ENCODE data around the gene MEPCE.

DNA sequence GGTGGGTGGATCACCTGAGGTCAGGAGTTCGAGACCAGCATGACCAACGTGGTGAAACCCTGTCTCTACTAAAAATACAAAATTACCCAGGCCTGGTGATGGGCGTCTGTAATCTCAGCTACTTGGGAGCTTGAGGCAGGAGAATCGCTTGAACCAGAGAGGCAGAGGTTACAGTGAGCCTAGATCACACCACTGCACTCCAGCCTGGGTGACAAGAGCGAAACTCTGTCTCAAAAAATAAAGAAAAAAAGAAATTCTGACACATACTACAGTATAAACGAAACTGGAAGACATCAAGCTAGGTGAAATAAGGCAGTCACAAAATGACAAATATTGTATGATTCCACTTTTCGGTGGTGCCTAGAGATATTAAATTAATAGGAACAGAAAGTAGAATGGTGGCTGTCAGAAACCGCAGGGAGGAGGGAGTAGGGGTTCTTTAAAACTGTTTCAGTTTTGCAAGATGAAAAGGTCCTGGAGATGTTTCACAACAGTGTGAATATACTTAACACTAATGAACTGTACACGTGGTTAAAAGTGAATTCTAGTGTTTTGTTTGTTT, 33.1 kb upstream of the MEPCE start:
- TF ChIP-seq ZZZ3 (IDR thresholded peaks at IDR 0.05), result no peak
- TF ChIP-seq TEAD2 (tag; IDR thresholded peaks at IDR 0.05), result no peak
- no peak for TF ChIP-seq MYNN (IDR thresholded peaks at IDR 0.05)
- no peak for TF ChIP-seq MYNN (CRISPR knock-in tag; IDR thresholded peaks at IDR 0.05)
- no peak for TF ChIP-seq BRCA1 (IDR thresholded peaks at IDR 0.05)
- TF ChIP-seq BRCA1 (CRISPR knock-in tag; IDR thresholded peaks at IDR 0.05), result no peak
- TF ChIP-seq, protein P1, sequence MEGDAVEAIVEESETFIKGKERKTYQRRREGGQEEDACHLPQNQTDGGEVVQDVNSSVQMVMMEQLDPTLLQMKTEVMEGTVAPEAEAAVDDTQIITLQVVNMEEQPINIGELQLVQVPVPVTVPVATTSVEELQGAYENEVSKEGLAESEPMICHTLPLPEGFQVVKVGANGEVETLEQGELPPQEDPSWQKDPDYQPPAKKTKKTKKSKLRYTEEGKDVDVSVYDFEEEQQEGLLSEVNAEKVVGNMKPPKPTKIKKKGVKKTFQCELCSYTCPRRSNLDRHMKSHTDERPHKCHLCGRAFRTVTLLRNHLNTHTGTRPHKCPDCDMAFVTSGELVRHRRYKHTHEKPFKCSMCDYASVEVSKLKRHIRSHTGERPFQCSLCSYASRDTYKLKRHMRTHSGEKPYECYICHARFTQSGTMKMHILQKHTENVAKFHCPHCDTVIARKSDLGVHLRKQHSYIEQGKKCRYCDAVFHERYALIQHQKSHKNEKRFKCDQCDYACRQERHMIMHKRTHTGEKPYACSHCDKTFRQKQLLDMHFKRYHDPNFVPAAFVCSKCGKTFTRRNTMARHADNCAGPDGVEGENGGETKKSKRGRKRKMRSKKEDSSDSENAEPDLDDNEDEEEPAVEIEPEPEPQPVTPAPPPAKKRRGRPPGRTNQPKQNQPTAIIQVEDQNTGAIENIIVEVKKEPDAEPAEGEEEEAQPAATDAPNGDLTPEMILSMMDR (IDR thresholded peaks at IDR 0.05 in 2 of 3, conservative IDR thresholded peaks at IDR 0.05 in 1 of 3; ENCODE audit: insufficient read depth in 2 of 3, low read depth in 1 of 3, low read length in 3 of 3), result no peak
